Measurements from ENCODE around the gene DR1. TPM values are rescaled to one million over a fixed set of nuclear protein-coding genes. Genes with fewer than 3 reads are reported as not detected.

Gene DR1
- total and polyA plus RNA-seq, 9 donors: 14.0 to 47.3 (median 31.8) TPM

DNA sequence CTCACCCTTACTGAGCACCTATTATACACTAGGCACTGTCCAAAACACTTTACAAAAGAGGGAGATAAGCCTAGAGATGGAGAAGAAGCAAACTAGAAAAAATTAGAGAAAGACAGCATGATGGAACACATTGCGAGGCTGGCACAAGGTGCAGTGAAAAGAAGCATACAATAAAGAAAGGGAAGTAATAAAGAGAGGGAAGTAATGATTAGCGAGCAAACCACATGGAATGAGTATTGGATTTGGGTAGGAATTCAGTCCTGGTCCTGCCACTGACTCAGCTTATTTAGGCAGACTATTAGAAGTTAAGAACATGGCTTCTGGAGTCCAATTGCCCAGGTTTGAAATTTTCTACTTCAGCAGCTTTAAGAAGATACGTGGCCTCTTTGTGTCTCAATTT is 69.6 kb downstream of the DR1 start:
- intact Hi-C loops (cut with DNase I): no loop called here
- no peak for DNase-seq
- no peak overlapping the region for H3K27ac ChIP-seq

DNA sequence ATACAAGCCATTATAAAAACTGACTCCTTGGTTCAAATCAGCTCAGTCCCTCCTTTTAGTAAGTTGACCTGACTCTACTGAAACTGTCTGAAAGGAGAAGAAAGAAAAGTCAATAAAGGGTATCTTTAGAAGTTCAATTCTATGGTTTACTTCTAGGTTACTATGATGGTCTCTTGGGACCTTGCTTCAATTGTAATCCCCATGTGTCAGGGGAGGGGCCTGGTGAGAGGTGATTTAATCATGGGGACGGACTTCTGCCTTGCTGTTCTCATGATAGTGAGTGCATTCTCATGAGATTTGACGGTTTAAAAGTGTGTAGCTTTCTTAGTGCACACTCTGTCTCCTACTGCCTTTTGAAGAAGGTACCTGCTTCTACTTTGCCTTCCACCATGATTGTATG is 70.5 kb downstream of the DR1 start:
- TF ChIP-seq EP300 (IDR thresholded peaks at IDR 0.05): no peak
- TF ChIP-seq, protein P1, sequence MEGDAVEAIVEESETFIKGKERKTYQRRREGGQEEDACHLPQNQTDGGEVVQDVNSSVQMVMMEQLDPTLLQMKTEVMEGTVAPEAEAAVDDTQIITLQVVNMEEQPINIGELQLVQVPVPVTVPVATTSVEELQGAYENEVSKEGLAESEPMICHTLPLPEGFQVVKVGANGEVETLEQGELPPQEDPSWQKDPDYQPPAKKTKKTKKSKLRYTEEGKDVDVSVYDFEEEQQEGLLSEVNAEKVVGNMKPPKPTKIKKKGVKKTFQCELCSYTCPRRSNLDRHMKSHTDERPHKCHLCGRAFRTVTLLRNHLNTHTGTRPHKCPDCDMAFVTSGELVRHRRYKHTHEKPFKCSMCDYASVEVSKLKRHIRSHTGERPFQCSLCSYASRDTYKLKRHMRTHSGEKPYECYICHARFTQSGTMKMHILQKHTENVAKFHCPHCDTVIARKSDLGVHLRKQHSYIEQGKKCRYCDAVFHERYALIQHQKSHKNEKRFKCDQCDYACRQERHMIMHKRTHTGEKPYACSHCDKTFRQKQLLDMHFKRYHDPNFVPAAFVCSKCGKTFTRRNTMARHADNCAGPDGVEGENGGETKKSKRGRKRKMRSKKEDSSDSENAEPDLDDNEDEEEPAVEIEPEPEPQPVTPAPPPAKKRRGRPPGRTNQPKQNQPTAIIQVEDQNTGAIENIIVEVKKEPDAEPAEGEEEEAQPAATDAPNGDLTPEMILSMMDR (IDR thresholded peaks at IDR 0.05): no peak
- no peak for TF ChIP-seq POLR2A (IDR thresholded peaks at IDR 0.05)
- Histone ChIP-seq H3K4me3 (no peak overlapping the region), H3K36me3 (no peaks in the 10 kb centered on the region), H3K27ac (no peak overlapping the region), H3K9me3 (no peaks in the 10 kb centered on the region), H3K4me1 (ENCODE audit: insufficient read depth) (peaks cover 1% of the 10 kb centered on the region), H3K27me3 (no peaks in the 10 kb centered on the region)
- intact Hi-C loops (cut with DNase I): no loop called here
- 96 to 98% (median 98%) methylated on average over 2 of the region's 2 CpGs for WGBS, 3 donors
- no peak for DNase-seq

More for the DNA sequence above, 69.6 kb downstream of the DR1 start:
- no peaks in the 10 kb centered on the region for H3K27me3 ChIP-seq
- H3K4me1 ChIP-seq (ENCODE audit: insufficient read depth): peaks cover 1% of the 10 kb centered on the region
- H3K4me3 ChIP-seq: no peak overlapping the region
- TF ChIP-seq POLR2A (IDR thresholded peaks at IDR 0.05) (no peak), EP300 (IDR thresholded peaks at IDR 0.05) (no peak)
- TF ChIP-seq, protein P1 (IDR thresholded peaks at IDR 0.05): no peak
- H3K9me3 ChIP-seq: no peaks in the 10 kb centered on the region
- 83 to 89% (median 88%) methylated on average over 3 of the region's 3 CpGs for WGBS, 3 donors
- no peaks in the 10 kb centered on the region for H3K36me3 ChIP-seq

Small RNA genes within 50 kb of the gene (small RNA-seq; reads per million reads assigned to genes)
- gene RF00019: not detected

Other genes starting within 250 kb of the DR1 start
- 10 to 100 TPM; 27.7 to 51.0 (median 37.1) TPM for gene TMED5, start 165.5 kb upstream of the DR1 start, total RNA-seq
- 10 to 100 TPM; 15.2 to 37.4 TPM for gene TMED5, start 165.5 kb upstream of the DR1 start, polyA plus RNA-seq
- 1 to 10 TPM; 1.5 to 4.5 (median 3.7) TPM for gene CCDC18, start 165.2 kb upstream of the DR1 start, total RNA-seq
- gene CCDC18, start 165.2 kb upstream of the DR1 start, polyA plus RNA-seq: 1 to 10 TPM; 1.7 to 1.9 TPM
- 10 to 100 TPM; 16.2 to 27.6 (median 18.4) TPM for gene FNBP1L, start 102.2 kb downstream of the DR1 start, total RNA-seq
- 10 to 100 TPM; 11.9 to 21.2 TPM for gene FNBP1L, start 102.2 kb downstream of the DR1 start, polyA plus RNA-seq

All from ovary (tissue), 9 donors.